ENCODE results near the gene PTPRA.
"Not testable (repeated sequence)": the region's sequence is repeated elsewhere in the genome, so short reads cannot be mapped to it uniquely, and the experiment has no call there.

Gene PTPRA

DNA sequence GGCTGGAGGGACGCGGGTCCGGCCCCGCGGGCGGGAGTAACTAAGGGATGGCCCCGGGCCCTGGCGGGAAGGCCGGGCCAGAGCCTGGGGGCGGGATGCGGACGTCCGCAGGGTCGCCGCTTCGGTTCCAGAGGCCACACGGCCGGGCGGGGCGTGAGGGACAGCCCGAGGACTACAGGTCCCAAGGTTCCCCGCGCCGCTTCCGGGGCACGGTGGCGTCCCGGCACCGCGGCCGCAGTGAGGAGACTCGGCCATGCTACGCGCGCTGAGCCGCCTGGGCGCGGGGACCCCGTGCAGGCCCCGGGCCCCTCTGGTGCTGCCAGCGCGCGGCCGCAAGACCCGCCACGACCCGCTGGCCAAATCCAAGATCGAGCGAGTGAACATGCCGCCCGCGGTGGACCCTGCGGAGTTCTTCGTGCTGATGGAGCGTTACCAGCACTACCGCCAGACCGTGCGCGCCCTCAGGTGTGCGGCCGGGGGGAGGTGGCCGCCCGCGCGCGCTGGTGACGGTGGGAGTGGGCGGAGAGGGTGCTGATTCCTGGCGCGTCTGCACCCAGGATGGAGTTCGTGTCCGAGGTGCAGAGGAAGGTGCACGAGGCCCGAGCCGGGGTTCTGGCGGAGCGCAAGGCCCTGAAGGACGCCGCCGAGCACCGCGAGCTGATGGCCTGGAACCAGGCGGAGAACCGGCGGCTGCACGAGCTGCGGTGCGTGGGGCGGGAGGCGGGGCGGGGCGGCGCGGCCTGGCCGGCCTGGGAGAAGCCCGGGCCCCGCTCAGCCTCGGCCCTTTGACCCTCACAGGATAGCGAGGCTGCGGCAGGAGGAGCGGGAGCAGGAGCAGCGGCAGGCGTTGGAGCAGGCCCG lies 172.8 kb downstream of the PTPRA start, which contains the start of gene MRPS26:
Gene MRPS26 (plus strand): TSS at position 237 of the 861 bp plus-strand sequence. CDS start 17 bp downstream, at position 254.
- Mint-ChIP-seq H3K4me3 (peak within 1 kb of the TSS; percentile 89), H3K4me1 (peaks cover 11% of the 10 kb centered on the region), H3K27ac (peak within 1 kb of the TSS; percentile 89), H3K9me3 (no peaks in the 10 kb centered on the region), H3K27me3 (no peaks in the 10 kb centered on the region), H3K36me3 (peaks cover 11% of the 10 kb centered on the region)
- ATAC-seq (ENCODE audit: low read depth), result peak; percentile 85
- peak; percentile 67 to 82 for DNase-seq (ENCODE audit: low spot score in 2 of 2)

DNA sequence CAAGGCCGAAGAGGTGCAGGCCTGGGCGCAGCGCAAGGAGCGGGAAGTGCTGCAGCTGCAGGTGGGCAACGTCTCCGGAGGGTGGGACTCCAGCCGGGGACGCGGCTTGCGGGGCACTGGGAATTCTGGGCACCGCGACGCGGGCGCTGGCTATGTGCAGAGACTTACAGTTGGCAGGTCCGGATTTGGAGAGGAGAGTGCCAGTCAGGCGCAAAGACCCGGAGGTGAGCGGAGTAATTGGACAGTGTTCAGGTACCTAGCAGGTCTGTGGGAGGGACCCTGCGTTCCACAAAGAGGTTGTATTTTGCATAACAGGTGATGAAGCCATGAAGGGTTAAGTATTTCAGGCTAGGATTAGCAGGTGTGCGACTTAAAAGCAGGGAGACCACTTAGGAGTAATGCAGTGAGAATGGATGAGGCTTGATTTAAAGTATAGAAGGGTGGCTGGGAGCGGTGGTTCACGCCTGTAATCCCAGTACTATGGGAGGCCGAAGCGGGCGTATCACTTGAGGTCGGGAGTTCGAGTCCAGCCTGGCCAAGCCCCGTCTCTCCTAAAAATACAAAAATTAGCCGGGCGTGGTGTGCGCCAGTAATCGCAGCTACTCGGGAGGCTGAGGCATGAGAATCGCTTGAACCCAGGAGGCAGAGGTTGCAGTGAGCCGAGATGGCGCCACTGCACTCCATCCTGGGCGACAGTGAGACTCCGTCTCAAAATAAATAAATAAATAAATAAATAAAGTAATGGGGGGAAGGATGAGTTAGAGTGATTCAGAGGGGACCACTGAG lies 173.6 kb downstream of the PTPRA start:
- Mint-ChIP-seq H3K4me1 (peaks cover 11% of the 10 kb centered on the region), H3K9me3 (no peaks in the 10 kb centered on the region), H3K27ac (peak overlapping the region; percentile 89), H3K4me3 (peak overlapping the region; percentile 89), H3K36me3 (peaks cover 7% of the 10 kb centered on the region), H3K27me3 (no peaks in the 10 kb centered on the region)
- ATAC-seq (ENCODE audit: low read depth), result no peak
- no peak for DNase-seq (ENCODE audit: low spot score in 2 of 2)

DNA sequence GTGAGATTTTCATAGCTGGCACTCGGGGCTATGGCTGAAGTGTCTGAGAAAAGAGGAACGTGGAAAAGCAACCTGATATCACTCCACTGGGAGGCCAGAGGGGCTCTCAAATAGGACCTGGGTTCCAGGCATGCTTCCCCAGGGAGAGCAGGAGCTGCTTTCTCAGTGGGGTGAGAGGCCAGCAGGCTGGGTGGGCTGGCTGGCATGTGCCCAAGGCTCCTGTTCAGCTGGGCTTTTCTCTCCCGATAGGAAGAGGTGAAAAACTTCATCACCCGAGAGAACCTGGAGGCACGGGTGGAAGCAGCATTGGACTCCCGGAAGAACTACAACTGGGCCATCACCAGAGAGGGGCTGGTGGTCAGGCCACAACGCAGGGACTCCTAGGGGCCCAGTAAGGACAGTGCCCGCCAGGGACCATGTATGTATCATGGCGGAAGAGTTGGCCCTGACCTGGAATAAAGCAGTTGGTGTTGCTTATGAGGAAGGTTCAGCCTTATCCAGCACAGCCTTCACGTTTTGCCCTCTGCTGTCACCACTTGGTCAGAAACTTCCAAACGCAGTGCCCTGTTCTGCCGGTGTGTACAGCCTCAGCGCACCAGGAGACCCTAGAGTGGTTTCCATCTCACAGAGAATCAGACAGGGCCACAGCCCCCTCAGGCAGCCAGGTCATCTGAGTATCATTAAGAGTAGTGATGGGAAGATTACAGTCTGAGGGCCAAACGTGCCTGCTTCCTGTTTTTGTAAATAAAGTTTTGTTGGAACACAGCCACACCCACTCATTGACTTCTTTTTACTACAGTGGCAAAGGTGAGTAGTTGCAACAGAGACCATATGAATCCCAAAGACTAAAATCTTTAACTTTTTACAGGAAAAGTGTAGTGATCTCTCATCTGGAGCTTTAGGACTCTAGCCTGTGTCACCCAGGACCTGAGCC lies 174.5 kb downstream of the PTPRA start:
- DNase-seq (ENCODE audit: low spot score in 2 of 2) (no peak), ATAC-seq (ENCODE audit: low read depth) (no peak)
- peak overlapping the region; percentile 54 for H3K4me3 Mint-ChIP-seq
- no peak overlapping the region for H3K27ac Mint-ChIP-seq
- no peaks in the 10 kb centered on the region for H3K27me3 Mint-ChIP-seq
- no peaks in the 10 kb centered on the region for H3K9me3 Mint-ChIP-seq
- peaks cover 6% of the 10 kb centered on the region for H3K36me3 Mint-ChIP-seq
- H3K4me1 Mint-ChIP-seq, result peaks cover 11% of the 10 kb centered on the region

- H3K27me3 Mint-ChIP-seq, result no peaks in the 10 kb centered on the region
- H3K4me1 Mint-ChIP-seq, result peaks cover 7% of the 10 kb centered on the region
- H3K27ac Mint-ChIP-seq, result no peak overlapping the region
- ATAC-seq (ENCODE audit: low read depth) (peak; percentile 52), DNase-seq (ENCODE audit: low spot score in 2 of 2) (no peak)
- H3K36me3 Mint-ChIP-seq, result peaks cover 6% of the 10 kb centered on the region
- no peaks in the 10 kb centered on the region for H3K9me3 Mint-ChIP-seq
- no peak overlapping the region for H3K4me3 Mint-ChIP-seq
Measured at GRCh38 chr20:3051385-3052019, 178.2 kb downstream of the PTPRA start.

- no peak overlapping the region for H3K4me3 Mint-ChIP-seq
- ATAC-seq (ENCODE audit: low read depth) (no peak), DNase-seq (ENCODE audit: low spot score in 2 of 2) (no peak)
- H3K36me3 Mint-ChIP-seq, result no peaks in the 10 kb centered on the region
- no peaks in the 10 kb centered on the region for H3K27me3 Mint-ChIP-seq
- no peak overlapping the region for H3K27ac Mint-ChIP-seq
- H3K4me1 Mint-ChIP-seq, result peaks cover 4% of the 10 kb centered on the region
- H3K9me3 Mint-ChIP-seq, result no peaks in the 10 kb centered on the region
Measured at GRCh38 chr20:3059489-3059888, 186.2 kb downstream of the PTPRA start.

DNA sequence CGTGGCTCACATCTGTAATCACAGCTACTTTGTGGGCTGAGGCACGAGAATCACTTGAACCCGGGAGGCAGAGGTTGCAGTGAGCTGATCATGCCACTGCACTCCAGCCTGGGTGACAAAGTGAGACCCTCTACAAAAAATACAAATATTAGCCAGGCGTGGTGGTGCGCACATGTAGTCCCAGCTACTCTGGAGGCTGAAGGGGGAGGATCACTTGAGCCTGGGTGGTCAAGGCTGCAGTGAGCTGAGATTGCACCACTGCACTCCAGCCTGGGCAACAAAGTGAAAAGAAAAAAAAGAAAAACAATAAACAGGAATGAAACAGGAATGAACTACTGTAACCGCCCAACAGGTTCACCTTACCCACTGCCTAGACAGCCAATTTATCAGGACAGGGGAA lies 190.8 kb downstream of the PTPRA start:
- H3K27ac Mint-ChIP-seq; DNase-seq (ENCODE audit: low spot score in 2 of 2); H3K36me3 Mint-ChIP-seq; H3K9me3 Mint-ChIP-seq; H3K4me3 Mint-ChIP-seq; H3K27me3 Mint-ChIP-seq; ATAC-seq (ENCODE audit: low read depth): not testable (repeated sequence)
- H3K4me1 Mint-ChIP-seq, result peaks cover 18% of the 10 kb centered on the region

DNA sequence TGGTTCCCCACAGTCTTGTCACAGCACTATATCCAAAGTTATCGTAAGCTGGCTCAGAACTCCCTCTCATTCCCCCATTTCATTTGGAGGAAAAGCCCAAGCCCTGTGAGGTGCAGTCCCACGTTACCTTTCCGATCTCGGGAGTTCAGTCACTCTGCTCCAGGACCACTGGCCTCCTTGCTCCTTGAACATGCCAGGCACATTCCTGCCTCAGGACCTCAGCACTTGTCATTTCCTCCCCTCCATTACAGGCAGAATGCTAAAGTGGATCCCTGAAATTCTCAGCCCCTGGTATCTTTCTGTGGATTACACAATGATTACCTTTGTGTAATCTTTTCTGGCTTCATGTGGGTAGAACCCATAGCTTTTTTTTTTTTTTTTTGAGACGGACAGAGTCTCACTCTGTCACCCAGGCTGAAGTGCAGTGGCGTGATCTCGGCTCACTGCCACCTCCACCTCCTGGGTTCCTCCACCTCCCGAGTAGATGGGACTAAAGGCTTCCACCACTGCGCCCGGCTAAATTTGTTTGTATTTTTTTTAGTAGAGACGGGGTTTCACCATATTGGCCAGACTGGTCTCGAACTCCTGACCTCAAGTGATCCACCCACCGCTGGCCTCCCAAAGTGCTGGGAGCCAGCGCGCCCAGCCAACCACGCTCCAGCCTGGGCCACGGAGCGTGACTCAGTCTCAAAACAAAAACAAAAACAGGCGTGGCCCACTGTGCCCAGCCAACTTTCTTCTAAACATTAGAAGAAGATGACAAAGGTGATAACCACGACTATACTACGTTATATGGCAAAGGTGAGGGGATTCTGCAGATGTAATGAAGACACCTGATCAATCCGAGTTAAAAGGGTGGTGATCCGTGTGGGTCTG lies 194.1 kb downstream of the PTPRA start:
- H3K4me1 Mint-ChIP-seq, result peaks cover 21% of the 10 kb centered on the region
- no peaks in the 10 kb centered on the region for H3K36me3 Mint-ChIP-seq
- H3K4me3 Mint-ChIP-seq, result no peak overlapping the region
- no peak overlapping the region for H3K27ac Mint-ChIP-seq
- no peaks in the 10 kb centered on the region for H3K27me3 Mint-ChIP-seq
- DNase-seq (ENCODE audit: low spot score in 2 of 2) (no peak), ATAC-seq (ENCODE audit: low read depth) (no peak)
- no peaks in the 10 kb centered on the region for H3K9me3 Mint-ChIP-seq

DNA sequence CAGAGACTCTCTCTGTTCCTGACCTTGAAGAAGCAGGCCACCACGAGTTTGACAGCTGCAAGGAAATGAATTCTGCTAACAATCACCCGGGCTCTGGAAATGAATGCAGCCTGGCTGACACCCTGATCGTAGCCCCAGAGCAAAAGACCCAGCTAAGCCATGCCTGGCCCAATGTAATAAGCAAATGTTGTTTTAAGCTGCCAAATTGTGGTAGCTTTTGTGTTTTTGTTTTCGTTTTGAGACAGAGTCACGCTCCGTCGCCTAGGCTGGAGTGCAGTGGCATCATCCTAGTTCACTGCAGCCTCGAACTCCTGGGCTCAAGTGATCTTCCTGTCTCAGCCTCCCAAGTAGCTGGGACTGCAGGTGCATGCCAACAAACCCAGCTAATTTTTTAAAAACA lies 194.8 kb downstream of the PTPRA start:
- peaks cover 22% of the 10 kb centered on the region for H3K4me1 Mint-ChIP-seq
- no peak for ATAC-seq (ENCODE audit: low read depth)
- DNase-seq (ENCODE audit: low spot score in 2 of 2), result no peak

GRCh38 chr20:3068986-3069900 lies 196.0 kb downstream of the PTPRA start:
- peaks cover 22% of the 10 kb centered on the region for H3K4me1 Mint-ChIP-seq
- no peaks in the 10 kb centered on the region for H3K9me3 Mint-ChIP-seq
- DNase-seq (ENCODE audit: low spot score in 2 of 2) (no peak), ATAC-seq (ENCODE audit: low read depth) (peak; percentile 31)
- no peaks in the 10 kb centered on the region for H3K27me3 Mint-ChIP-seq
- H3K27ac Mint-ChIP-seq, result peak overlapping the region; percentile 42
- no peak overlapping the region for H3K4me3 Mint-ChIP-seq
- H3K36me3 Mint-ChIP-seq, result no peaks in the 10 kb centered on the region

More for the DNA sequence above, 194.8 kb downstream of the PTPRA start:
- no peaks in the 10 kb centered on the region for H3K9me3 Mint-ChIP-seq
- no peaks in the 10 kb centered on the region for H3K27me3 Mint-ChIP-seq
- H3K36me3 Mint-ChIP-seq, result no peaks in the 10 kb centered on the region
- H3K4me3 Mint-ChIP-seq, result no peak overlapping the region
- H3K27ac Mint-ChIP-seq, result no peak overlapping the region

DNA sequence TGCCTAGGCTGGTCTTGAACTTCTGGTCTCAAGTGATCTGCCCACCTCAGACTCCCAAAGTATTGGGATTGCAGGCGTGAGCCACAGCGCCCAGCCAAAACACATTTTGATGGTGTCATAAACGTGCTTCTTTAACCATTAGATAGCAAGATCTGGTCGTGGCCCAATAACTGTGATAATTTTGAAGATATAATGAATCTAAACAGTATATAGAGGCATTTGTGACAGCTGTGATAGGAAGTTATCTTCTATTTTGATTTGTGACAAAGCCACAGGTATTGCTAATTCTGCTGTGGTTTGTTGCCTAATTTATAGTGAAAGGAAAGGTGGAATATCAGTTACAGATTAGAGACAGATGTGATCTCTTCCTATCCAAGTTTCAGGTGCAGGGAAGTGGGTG lies 197.4 kb downstream of the PTPRA start:
- Mint-ChIP-seq H3K27ac (no peak overlapping the region), H3K36me3 (no peaks in the 10 kb centered on the region)

DNA sequence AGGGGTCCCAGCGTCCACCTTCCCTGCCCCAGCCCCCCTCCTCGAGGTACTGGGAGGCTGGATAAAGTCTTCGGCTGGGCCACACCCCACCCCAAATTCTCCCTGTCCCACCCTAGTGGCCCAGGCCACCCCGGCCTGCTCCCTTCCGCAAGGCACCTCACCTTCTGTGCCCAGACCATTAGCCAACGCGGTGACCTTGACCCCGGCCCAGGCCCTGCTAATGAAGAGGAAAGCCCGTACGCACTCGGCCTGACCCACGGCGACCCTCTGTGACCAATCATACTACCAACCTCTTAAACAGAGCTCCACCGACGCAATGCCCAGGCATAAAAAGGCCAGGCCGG lies 198.0 kb downstream of the PTPRA start:
- ATAC-seq (ENCODE audit: low read depth), result no peak
- Mint-ChIP-seq H3K4me3 (peak overlapping the region; percentile 88), H3K4me1 (peaks cover 25% of the 10 kb centered on the region), H3K9me3 (no peaks in the 10 kb centered on the region), H3K36me3 (no peaks in the 10 kb centered on the region), H3K27ac (no peak overlapping the region), H3K27me3 (no peaks in the 10 kb centered on the region)
- DNase-seq (ENCODE audit: low spot score in 2 of 2), result no peak

More for the DNA sequence above, 197.4 kb downstream of the PTPRA start:
- H3K4me3 Mint-ChIP-seq, result peak overlapping the region; percentile 88
- H3K4me1 Mint-ChIP-seq, result peaks cover 25% of the 10 kb centered on the region
- H3K9me3 Mint-ChIP-seq, result no peaks in the 10 kb centered on the region
- DNase-seq (ENCODE audit: low spot score in 2 of 2) (no peak), ATAC-seq (ENCODE audit: low read depth) (no peak)
- no peaks in the 10 kb centered on the region for H3K27me3 Mint-ChIP-seq

Data from memory B cell (primary cell).